ENCODE data around the gene NAGA.

NAGA gene

GRCh38 chr22:42083119-42083518, 12.5 kb upstream of the NAGA start:
- TF ChIP-seq TAF1 (IDR thresholded peaks at IDR 0.05; ENCODE audit: low read depth) = no peak
- TF ChIP-seq EP300 (IDR thresholded peaks at IDR 0.05; ENCODE audit: borderline replicate concordance) = no peak
- TF ChIP-seq TEAD4 (IDR thresholded peaks at IDR 0.05) = no peak
- no peak for TF ChIP-seq ZBTB7A (IDR thresholded peaks at IDR 0.05; ENCODE audit: low read depth)
- TF ChIP-seq FOXM1 (IDR thresholded peaks at IDR 0.05; ENCODE audit: borderline replicate concordance, low read depth) = no peak
- TF ChIP-seq EGR1 (IDR thresholded peaks at IDR 0.05) = no peak
- no peak for TF ChIP-seq YY1 (IDR thresholded peaks at IDR 0.05; ENCODE audit: low read depth)
- no peak for TF ChIP-seq USF1 (IDR thresholded peaks at IDR 0.05)
- TF ChIP-seq TCF12 (IDR thresholded peaks at IDR 0.05; ENCODE audit: low read depth) = no peak
- TF ChIP-seq MAX (IDR thresholded peaks at IDR 0.05) = no peak
- no peak for TF ChIP-seq REST (IDR thresholded peaks at IDR 0.05; ENCODE audit: low read depth)
- no peak for TF ChIP-seq CREB1 (IDR thresholded peaks at IDR 0.05; ENCODE audit: low read depth)
- no peak for TF ChIP-seq CEBPB (IDR thresholded peaks at IDR 0.05)
- no peak for TF ChIP-seq RAD21 (IDR thresholded peaks at IDR 0.05; ENCODE audit: low read depth)
- no peak for TF ChIP-seq NFIC (IDR thresholded peaks at IDR 0.05)

- TF ChIP-seq USF1 (IDR thresholded peaks at IDR 0.05) (no peak), CEBPB (IDR thresholded peaks at IDR 0.05) (no peak), EGR1 (IDR thresholded peaks at IDR 0.05) (no peak), TAF1 (IDR thresholded peaks at IDR 0.05; ENCODE audit: low read depth) (no peak), MAX (IDR thresholded peaks at IDR 0.05) (no peak)
Measured at GRCh38 chr22:42080287-42080686, 9.7 kb upstream of the NAGA start.

GRCh38 chr22:42079319-42080251, 9.0 kb upstream of the NAGA start, which contains the start of gene SMDT1:
TSS of gene SMDT1 (plus strand) at chr22:42079700. CDS start at chr22:42079769, 69 bp downstream.
- TF ChIP-seq REST (IDR thresholded peaks at IDR 0.05; ENCODE audit: low read depth) (no peak), MAX (IDR thresholded peaks at IDR 0.05) (peak; percentile 88), NFIC (IDR thresholded peaks at IDR 0.05) (no peak), CREB1 (IDR thresholded peaks at IDR 0.05; ENCODE audit: low read depth) (peak; percentile 68), YY1 (IDR thresholded peaks at IDR 0.05; ENCODE audit: low read depth) (peak; percentile 96), EP300 (IDR thresholded peaks at IDR 0.05; ENCODE audit: borderline replicate concordance) (no peak), TCF12 (IDR thresholded peaks at IDR 0.05; ENCODE audit: low read depth) (no peak), USF1 (IDR thresholded peaks at IDR 0.05) (peak; percentile 65), TAF1 (IDR thresholded peaks at IDR 0.05; ENCODE audit: low read depth) (peak; percentile 99), RAD21 (IDR thresholded peaks at IDR 0.05; ENCODE audit: low read depth) (no peak), FOXM1 (IDR thresholded peaks at IDR 0.05; ENCODE audit: borderline replicate concordance, low read depth) (no peak), TEAD4 (IDR thresholded peaks at IDR 0.05) (peak; percentile 30; the same call in 1 of the 2 replicates), ZBTB7A (IDR thresholded peaks at IDR 0.05; ENCODE audit: low read depth) (no peak)

- TF ChIP-seq CEBPB (IDR thresholded peaks at IDR 0.05) (no peak), TCF12 (IDR thresholded peaks at IDR 0.05; ENCODE audit: low read depth) (no peak), USF1 (IDR thresholded peaks at IDR 0.05) (no peak), REST (IDR thresholded peaks at IDR 0.05; ENCODE audit: low read depth) (no peak)
Measured at GRCh38 chr22:42078469-42079318, 8.1 kb upstream of the NAGA start.

All from Ishikawa (cell line).